Ascending aorta (tissue), 2 donors: ENCODE measurements around the gene C1orf232. TPM values are rescaled to one million over a fixed set of nuclear protein-coding genes. Genes with fewer than 3 reads are reported as not detected.

Source experiments
- DNase-seq, 2 donors: peaks; one replicate each; pipeline ENCODE4 v3.0.0-alpha.2; 2019; ENCODE audit warnings: low spot score in 2 of 2
- H3K27ac ChIP-seq, 2 donors: fragments of 200-600 bp; sonication (generic); one replicate each; pipeline ENCODE4 v1.5.1; 2016 to 2017; ENCODE audit warnings: mild to moderate bottlenecking in 1 of 2
- H3K27me3 ChIP-seq: fragments of 200-600 bp; sonication (generic); one replicate; pipeline ENCODE4 v1.5.1; 2017
- H3K36me3 ChIP-seq, 2 donors: fragments of 200-600 bp; sonication (generic); one replicate each; pipeline ENCODE4 v1.5.1; 2016
- H3K4me1 ChIP-seq, 2 donors: fragments of 200-600 bp; sonication (generic); one replicate each; pipeline ENCODE4 v1.5.1; 2016 to 2017; ENCODE audit warnings: mild to moderate bottlenecking in 1 of 2
- H3K4me3 ChIP-seq, 2 donors: fragments of 200-600 bp; sonication (generic); one replicate each; pipeline ENCODE4 v1.5.1; 2016 to 2017; ENCODE audit warnings: mild to moderate bottlenecking in 1 of 2
- H3K9me3 ChIP-seq, 2 donors: fragments of 200-600 bp; sonication (generic); one replicate each; pipeline ENCODE4 v1.5.1; 2016
- intact Hi-C: fragments of 100-400 bp; cut with DNase I; formaldehyde crosslinking; loops from one replicate; pipeline ENCODE4 v1.15.1; 2023
- total RNA-seq: library from RNA; depleted of rRNA; stranded (reverse); fragments of >200 nt; gene quantifications from one replicate; pipeline ENCODE4 v1.1.0, GENCODE V29; 2016
- TF ChIP-seq, protein P1 (sequence below), 3 experiments: fragments of 200-600 bp in 2 of 3; fragments of 450-650 bp in 1 of 3; sonication (generic) in 2 of 3; IDR thresholded peaks; one replicate each; pipeline ENCODE4 v1.5.1; 2016 to 2019; ENCODE audit warnings: antibody characterized with exemption in 3 of 3, mild to moderate bottlenecking in 1 of 3, moderate library complexity in 1 of 3

Gene C1orf232
- total RNA-seq, 1 donor from 2014 or later: not detected

DNA sequence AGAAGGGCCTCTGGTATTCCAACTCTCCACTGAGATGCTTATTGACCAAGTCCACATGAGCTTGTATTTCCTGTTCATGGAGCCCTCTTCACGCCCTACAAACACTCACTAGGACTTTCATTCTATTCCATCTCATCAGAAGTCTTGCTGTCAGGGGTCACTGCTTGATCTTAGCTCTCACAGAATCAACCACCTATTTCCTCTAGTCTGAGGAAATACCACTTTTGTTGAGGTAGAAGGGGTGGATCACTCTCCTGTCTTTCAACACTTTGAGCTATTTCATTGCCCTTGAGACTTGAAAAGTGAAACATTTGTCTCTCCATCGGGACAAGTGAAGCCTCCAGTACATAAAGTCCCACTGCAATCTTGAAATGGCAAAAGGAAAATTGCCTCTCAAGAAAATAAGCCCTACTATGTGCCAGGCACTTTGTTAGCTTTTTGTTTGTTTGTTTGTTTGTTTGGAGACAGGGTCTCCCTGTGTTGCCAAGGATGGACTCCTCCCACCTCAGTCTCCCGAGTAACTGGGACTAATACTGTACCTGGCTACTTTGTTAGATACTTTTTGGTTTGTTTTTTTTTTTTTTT, 29.7 kb downstream of the C1orf232 start:
- intact Hi-C loops: no loop called here
- DNase-seq: no peak
- Histone ChIP-seq H3K27me3 (no peaks in the 10 kb centered on the region), H3K4me3 (no peak overlapping the region), H3K4me1 (no peaks in the 10 kb centered on the region), H3K9me3 (no peaks in the 10 kb centered on the region), H3K36me3 (no peaks in the 10 kb centered on the region), H3K27ac (no peak overlapping the region)
- TF ChIP-seq, protein P1, sequence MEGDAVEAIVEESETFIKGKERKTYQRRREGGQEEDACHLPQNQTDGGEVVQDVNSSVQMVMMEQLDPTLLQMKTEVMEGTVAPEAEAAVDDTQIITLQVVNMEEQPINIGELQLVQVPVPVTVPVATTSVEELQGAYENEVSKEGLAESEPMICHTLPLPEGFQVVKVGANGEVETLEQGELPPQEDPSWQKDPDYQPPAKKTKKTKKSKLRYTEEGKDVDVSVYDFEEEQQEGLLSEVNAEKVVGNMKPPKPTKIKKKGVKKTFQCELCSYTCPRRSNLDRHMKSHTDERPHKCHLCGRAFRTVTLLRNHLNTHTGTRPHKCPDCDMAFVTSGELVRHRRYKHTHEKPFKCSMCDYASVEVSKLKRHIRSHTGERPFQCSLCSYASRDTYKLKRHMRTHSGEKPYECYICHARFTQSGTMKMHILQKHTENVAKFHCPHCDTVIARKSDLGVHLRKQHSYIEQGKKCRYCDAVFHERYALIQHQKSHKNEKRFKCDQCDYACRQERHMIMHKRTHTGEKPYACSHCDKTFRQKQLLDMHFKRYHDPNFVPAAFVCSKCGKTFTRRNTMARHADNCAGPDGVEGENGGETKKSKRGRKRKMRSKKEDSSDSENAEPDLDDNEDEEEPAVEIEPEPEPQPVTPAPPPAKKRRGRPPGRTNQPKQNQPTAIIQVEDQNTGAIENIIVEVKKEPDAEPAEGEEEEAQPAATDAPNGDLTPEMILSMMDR (IDR thresholded peaks at IDR 0.05): no peak

DNA sequence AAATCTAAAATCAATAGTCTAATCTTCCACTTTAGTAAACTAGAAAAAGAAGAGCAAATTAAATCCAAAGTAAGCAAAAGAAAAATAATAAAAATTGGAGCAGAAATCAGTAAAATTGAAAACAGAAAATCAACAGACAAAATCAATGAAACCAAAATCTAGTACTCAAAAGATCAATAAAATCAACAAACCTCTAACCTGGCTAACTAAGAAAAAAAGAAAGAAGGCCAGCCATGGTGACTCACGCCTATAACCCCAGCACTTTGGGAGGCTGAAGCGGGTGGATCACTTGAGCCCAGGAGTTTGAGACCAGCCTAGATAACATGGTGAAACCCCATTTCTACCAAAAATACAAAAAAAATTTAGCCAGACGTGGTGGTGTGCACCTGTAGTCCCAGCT, 34.3 kb downstream of the C1orf232 start:
- intact Hi-C loops: no loop called here
- H3K27me3 ChIP-seq: no peaks in the 10 kb centered on the region
- H3K9me3 ChIP-seq: no peaks in the 10 kb centered on the region
- H3K36me3 ChIP-seq: no peaks in the 10 kb centered on the region
- no peaks in the 10 kb centered on the region for H3K4me1 ChIP-seq
- no peak for DNase-seq
- TF ChIP-seq, protein P1 (IDR thresholded peaks at IDR 0.05): no peak
- H3K4me3 ChIP-seq: no peak overlapping the region
- no peak overlapping the region for H3K27ac ChIP-seq

DNA sequence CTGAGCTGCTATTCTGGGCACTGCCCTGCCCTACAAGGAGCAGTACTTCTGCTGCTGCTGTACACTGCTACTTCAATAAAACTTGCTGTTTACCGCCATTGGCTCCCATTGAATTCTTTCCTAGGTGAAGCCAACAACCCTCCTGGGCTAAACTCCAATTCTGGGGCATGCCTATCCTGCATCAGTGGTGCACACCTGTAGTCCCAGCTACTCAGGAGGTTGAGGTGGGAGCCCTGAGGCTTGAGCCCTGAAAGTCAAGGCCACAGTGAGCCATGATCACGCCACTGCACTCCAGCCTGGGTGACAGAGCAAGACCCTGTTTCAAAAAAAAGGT, 36.0 kb downstream of the C1orf232 start:
- H3K36me3 ChIP-seq: no peaks in the 10 kb centered on the region
- no peaks in the 10 kb centered on the region for H3K4me1 ChIP-seq
- intact Hi-C loops: no loop called here
- H3K27ac ChIP-seq: no peak overlapping the region
- H3K27me3 ChIP-seq: no peaks in the 10 kb centered on the region
- no peaks in the 10 kb centered on the region for H3K9me3 ChIP-seq
- no peak overlapping the region for H3K4me3 ChIP-seq
- TF ChIP-seq, protein P1 (IDR thresholded peaks at IDR 0.05): no peak
- DNase-seq: no peak

DNA sequence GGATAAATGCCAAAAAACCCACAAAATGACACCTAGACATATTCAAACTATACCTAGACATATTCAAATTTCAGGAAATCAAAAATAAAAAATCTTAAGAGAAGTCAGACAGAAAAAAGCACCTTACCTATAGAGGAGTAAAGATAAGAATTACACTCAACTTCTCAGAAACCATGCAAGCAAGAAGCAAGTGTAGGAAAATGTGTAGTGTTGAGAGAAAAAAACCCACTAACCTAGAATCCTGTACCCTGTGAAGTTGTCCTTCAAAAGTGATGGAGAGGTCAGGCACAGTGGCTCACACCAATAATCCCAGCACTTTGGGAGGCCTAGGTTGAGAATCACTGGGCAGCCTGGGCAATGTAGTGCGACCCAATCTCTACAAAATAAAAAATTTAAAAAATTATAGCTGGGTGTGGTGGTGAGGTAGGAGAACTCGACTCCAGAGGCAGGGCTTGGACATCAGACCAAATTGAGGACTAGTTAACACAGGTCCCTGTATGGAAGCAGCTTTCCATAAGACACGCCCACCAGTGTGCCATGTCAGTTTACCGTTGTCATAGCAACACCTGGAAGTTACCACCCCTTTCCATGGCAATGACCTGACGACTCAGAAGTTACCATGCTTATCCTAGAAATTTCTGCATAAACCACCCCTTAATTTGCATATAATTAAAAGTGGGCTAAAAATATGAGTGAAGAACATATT, 36.5 kb downstream of the C1orf232 start:
- H3K36me3 ChIP-seq: no peaks in the 10 kb centered on the region
- TF ChIP-seq, protein P1 (IDR thresholded peaks at IDR 0.05): no peak
- no peak overlapping the region for H3K27ac ChIP-seq
- H3K4me3 ChIP-seq: no peak overlapping the region
- H3K4me1 ChIP-seq: no peaks in the 10 kb centered on the region
- intact Hi-C loops: no loop called here
- DNase-seq: no peak
- H3K27me3 ChIP-seq: no peaks in the 10 kb centered on the region
- H3K9me3 ChIP-seq: no peaks in the 10 kb centered on the region

DNA sequence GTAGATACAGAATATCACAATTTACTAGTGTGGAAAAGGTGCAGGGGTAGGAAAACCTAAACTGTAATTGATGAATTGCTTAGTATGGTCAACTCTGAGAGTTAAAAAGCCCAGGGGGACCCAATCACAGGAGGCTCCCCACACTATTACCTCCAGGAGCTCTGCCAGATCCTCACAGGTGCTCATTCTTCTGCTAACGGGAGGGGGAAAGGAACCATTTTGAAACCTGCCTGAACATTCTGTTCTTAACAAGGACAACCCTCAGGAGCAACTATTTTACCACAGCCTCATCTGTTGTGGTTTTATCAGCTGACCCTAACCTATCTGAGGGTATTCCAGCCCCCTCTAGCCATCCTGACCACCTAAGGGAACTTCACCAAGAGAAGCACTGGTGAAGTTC, 38.1 kb downstream of the C1orf232 start:
- TF ChIP-seq, protein P1 (IDR thresholded peaks at IDR 0.05): no peak
- no peaks in the 10 kb centered on the region for H3K27me3 ChIP-seq
- H3K9me3 ChIP-seq: no peaks in the 10 kb centered on the region
- intact Hi-C loops: no loop called here
- H3K36me3 ChIP-seq: no peaks in the 10 kb centered on the region
- no peak overlapping the region for H3K27ac ChIP-seq
- no peak for DNase-seq
- H3K4me1 ChIP-seq: no peaks in the 10 kb centered on the region
- no peak overlapping the region for H3K4me3 ChIP-seq
